GM12864 (cell line): ENCODE results near the gene MAP2K6.

ENCODE experiments used
- DNase-seq: peaks from one replicate; pipeline ENCODE4 v3.0.0-alpha.2; 2011; ENCODE audit warnings: low read depth
- H3K4me3 ChIP-seq: 2 replicates; pipeline ENCODE4 v1.5.1; 2011; ENCODE audit warnings: mild to moderate bottlenecking, low read depth, low read length, control low read depth
- TF ChIP-seq, protein P1 (sequence below): IDR thresholded peaks from 2 replicates; pipeline ENCODE4 v1.5.1; 2011; ENCODE audit warnings: low read depth, mild to moderate bottlenecking, moderate library complexity, low read length, control low read depth, inconsistent platforms; ENCODE audit errors: missing control alignments

The MAP2K6 gene

DNA sequence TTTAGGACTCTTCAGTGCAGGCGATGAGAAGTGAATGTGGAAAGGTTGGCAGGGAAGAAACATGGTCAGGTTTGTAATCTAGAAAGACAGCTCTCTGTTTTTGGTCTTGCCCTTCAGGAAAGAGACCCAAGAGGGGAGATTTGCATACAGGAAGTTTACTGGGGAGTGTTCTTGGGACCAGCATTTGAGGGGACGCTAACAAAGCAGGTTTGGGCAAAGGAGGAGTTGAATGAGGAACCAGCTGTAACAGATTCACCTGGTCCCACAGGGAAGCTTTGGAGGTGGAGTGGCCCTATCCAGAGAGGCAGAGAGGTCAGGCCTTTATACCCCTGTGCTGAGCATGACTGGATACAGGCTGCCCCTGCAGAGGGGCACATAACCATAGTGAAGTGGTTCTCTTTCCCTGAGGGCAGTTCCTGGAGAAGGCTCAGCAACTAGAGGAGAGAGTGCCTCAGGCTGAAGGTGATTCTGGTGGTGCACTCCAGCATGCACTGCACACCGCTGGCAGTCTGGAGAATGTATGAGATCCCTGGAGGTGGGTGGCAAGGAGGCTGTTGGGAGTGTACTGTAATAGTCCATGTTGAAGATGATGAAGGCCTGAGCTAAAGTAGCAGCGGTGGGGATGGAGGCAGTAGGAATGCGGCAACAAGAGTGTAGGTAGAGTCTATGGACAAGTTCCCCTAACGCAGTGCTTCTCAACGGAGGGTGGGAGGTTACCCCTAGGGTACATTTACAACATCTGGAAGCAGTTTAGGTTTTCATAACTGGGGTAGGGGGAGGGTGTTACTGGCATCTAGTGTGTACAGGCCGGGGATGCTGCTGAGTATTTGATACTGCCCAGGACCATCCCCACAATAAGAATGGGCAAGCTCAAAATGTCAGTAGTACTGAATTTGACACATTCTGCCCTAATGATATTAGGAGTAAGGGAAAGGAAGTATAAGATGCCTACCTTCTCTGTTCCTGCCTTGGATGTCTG lies 37.2 kb downstream of the MAP2K6 start:
- DNase-seq = no peak
- no peak overlapping the region for H3K4me3 ChIP-seq
- TF ChIP-seq, protein P1, sequence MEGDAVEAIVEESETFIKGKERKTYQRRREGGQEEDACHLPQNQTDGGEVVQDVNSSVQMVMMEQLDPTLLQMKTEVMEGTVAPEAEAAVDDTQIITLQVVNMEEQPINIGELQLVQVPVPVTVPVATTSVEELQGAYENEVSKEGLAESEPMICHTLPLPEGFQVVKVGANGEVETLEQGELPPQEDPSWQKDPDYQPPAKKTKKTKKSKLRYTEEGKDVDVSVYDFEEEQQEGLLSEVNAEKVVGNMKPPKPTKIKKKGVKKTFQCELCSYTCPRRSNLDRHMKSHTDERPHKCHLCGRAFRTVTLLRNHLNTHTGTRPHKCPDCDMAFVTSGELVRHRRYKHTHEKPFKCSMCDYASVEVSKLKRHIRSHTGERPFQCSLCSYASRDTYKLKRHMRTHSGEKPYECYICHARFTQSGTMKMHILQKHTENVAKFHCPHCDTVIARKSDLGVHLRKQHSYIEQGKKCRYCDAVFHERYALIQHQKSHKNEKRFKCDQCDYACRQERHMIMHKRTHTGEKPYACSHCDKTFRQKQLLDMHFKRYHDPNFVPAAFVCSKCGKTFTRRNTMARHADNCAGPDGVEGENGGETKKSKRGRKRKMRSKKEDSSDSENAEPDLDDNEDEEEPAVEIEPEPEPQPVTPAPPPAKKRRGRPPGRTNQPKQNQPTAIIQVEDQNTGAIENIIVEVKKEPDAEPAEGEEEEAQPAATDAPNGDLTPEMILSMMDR = no peak

DNA sequence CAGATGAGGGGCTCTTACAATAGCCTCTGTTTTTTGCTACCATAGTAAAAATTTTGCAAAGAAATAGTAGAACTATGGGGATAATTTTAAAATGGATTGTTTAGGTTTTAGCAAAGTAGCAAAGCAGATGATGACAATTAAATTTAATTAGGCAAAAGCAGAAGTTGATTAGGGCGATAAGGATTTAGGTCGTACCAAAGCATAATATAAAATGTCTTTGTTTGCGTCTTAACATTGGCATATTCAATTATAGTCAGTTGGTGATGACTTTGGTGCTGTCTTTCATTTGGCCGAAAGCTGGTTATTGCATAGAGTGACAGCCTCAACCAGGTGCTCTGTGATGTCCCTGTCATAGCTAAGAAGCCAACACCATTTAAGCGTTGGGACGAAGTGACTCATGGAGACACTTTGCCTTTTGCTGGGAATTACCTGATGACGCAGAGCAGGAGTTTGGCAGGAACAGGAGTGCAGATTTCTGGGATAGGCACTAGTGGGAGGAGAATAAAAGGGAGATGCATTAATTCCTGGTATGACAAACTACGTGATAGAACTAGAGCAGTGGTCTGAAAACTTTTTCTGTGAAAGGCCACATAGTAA lies 38.3 kb downstream of the MAP2K6 start:
- DNase-seq = no peak
- TF ChIP-seq, protein P1 = no peak

DNA sequence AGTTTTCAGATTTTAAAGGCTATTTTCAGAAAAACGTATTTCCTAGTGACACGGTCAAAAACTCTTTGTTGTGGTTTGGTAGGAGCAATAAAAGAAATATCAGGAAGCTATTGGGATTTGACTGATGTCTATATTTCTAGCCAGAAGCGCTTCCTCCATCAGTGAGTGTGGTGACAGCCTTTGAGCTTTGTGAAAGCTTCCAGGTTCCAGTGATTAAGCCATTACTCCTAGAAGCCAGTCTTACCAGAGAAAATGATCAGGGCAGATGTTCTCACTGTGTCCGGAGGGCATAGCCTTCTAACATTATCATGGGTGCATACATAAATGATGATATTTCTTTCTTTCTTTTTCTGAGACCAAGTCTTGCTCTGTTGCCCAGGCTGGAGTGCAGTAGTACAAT lies 39.6 kb downstream of the MAP2K6 start:
- no peak for DNase-seq
- no peak overlapping the region for H3K4me3 ChIP-seq
- TF ChIP-seq, protein P1 = no peak

More for the DNA sequence above, 38.3 kb downstream of the MAP2K6 start:
- H3K4me3 ChIP-seq = no peak overlapping the region

DNA sequence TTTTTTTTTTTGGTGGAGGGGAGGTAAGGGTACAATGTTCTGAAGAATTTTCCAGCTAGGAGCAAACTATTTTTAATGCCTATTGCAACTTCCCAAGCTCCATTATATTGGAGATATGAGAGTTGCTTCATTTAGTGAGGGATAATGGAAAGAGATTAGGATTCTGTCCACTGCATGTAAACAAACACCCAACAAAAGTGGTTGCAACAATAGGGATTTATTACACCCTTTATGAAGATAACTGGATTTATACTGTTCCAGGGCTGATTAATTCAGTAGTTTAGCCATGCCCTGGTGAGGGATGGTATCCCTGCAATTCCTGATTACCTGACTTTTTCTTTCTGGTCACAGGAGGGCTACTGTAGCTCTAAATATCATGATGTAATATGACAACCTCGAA lies 40.5 kb downstream of the MAP2K6 start:
- TF ChIP-seq, protein P1 = no peak
- DNase-seq = no peak
- no peak overlapping the region for H3K4me3 ChIP-seq

DNA sequence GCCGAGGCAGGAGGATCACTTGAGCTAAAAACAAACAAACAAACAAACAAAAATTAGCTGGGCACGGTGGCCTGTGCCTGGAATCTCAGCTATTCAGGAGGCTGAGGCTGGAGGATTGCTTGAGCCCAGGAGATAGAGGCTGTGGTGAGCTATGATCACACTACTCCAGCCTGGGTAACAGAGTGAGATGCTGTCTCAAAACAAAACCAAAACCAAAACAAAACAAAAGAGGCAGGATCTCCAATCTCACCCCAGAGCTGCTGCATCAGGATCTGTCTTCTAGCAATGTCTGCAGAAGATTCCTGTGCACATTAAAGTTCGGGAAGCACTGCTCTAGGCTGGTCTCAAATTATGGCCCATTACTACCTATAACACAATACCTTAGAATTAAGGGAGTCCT lies 43.1 kb downstream of the MAP2K6 start:
- DNase-seq = no peak
- H3K4me3 ChIP-seq = no peak overlapping the region
- TF ChIP-seq, protein P1 = no peak

DNA sequence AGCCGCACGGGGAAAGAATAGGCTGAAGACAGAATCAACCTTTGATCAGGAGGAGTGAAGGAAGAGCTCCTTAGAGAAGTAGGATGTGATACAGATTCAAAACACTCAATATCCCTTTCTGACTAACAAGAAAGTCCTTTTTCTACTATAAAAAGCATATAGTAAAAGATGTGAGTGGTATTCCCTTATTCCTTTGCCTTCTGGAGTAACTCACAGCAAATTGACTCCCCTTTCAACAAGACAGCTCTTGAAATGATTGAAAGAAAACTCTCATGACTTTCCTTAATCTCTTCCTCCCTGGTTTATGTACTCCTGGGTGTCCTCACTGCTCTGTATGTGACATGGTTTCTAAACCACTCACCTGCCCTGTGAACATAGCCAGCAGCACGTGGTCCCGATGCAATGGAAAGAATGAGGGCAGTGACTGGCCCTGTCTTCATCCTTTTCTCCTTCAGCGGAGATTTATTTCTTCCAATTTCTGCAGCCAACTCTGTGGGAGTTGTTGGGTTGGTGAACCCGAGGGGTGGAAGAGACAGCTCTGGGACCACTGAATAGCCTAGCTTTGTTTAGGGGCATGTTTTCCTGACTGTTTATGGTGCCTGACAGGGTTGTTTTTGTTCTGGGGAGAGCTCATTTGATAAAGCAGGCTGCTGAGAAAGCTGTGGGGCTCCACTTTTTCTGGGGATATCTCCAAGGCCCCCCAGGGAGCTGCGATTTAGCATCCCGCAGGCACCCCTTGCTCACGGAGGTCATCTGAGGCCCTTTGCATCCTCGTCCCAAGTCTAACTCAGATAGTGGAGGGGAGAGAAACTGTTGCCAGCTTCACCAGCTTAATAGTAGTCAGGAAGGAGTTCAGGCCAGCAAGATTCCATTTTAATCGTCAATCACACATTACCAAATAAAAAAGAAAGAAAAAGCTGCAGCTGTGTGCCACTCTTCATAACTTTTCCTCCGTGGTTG lies 46.7 kb downstream of the MAP2K6 start:
- DNase-seq = no peak
- TF ChIP-seq, protein P1 = no peak
- H3K4me3 ChIP-seq = no peak overlapping the region
